Measurements from ENCODE around the gene PBX1. TPM values are rescaled to one million over a fixed set of nuclear protein-coding genes. Genes with fewer than 3 reads are reported as not detected.
"Not testable (repeated sequence)": the region's sequence is repeated elsewhere in the genome, so short reads cannot be mapped to it uniquely, and the experiment has no call there.

PBX1 gene
- total RNA-seq, 1 experiment from 2014 or later: 9.8 TPM

DNA sequence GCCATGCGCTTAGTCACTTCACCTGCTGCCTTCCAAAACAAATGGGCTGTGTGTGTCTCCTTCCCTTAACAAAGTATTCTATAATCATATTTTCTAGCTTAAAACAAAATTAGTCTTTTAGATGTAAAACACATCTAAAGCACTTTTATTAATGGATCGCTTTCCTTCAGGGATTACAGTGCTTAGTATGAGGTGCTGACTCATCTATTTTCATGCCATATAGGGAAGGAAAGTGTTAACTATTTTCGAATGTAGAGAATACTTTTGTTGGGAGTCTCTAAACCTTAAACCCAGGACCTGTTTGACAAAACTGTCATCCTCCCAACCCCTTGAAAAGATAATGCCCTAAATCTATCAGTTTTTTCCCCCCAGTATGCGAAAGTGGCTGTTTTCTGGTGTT is 90.2 kb downstream of the PBX1 start:
- no peaks in the 10 kb centered on the region for H3F3A ChIP-seq (ENCODE audit: low read length, unreplicated experiment)
- no peaks in the 10 kb centered on the region for H3K27me3 ChIP-seq (ENCODE audit: low read length)
- TF ChIP-seq, protein P1, sequence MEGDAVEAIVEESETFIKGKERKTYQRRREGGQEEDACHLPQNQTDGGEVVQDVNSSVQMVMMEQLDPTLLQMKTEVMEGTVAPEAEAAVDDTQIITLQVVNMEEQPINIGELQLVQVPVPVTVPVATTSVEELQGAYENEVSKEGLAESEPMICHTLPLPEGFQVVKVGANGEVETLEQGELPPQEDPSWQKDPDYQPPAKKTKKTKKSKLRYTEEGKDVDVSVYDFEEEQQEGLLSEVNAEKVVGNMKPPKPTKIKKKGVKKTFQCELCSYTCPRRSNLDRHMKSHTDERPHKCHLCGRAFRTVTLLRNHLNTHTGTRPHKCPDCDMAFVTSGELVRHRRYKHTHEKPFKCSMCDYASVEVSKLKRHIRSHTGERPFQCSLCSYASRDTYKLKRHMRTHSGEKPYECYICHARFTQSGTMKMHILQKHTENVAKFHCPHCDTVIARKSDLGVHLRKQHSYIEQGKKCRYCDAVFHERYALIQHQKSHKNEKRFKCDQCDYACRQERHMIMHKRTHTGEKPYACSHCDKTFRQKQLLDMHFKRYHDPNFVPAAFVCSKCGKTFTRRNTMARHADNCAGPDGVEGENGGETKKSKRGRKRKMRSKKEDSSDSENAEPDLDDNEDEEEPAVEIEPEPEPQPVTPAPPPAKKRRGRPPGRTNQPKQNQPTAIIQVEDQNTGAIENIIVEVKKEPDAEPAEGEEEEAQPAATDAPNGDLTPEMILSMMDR (conservative IDR thresholded peaks at IDR 0.05; ENCODE audit: low read depth, low read length): no peak
- TF ChIP-seq EZH2phosphoT487 (IDR thresholded peaks at IDR 0.05; ENCODE audit: borderline replicate concordance, low read length) (no peak), EZH2 (IDR thresholded peaks at IDR 0.05; ENCODE audit: low read length, unreplicated experiment) (no peak)
- CTCF ChIA-PET: no interaction called here
- H3K36me3 ChIP-seq (ENCODE audit: low read depth, low read length): no peaks in the 10 kb centered on the region
- H3K27ac ChIP-seq (ENCODE audit: low read length): no peak overlapping the region
- DNase-seq: no peak
- no peaks in the 10 kb centered on the region for H4K20me1 ChIP-seq (ENCODE audit: low read length)
- H3K4me1 ChIP-seq (ENCODE audit: insufficient read depth, low read length): peaks cover 25% of the 10 kb centered on the region
- H3K4me2 ChIP-seq (ENCODE audit: low read length): peak overlapping the region; percentile 18
- no peaks in the 10 kb centered on the region for H3K9me2 ChIP-seq (replicated peaks; ENCODE audit: low read length)
- no peak overlapping the region for H3K4me3 ChIP-seq (ENCODE audit: low read length)
- H2AFZ ChIP-seq (ENCODE audit: low read length): no peak overlapping the region
- BruUV-seq (replicated peaks): no TSS peak
- ATAC-seq: no peak
- POLR2A ChIA-PET (ENCODE audit: unreplicated experiment): no interaction called here
- no peaks in the 10 kb centered on the region for H3K79me2 ChIP-seq (ENCODE audit: low read length)
- no peaks in the 10 kb centered on the region for H3K9me3 ChIP-seq (ENCODE audit: low read length)
- intact Hi-C loops (cut with micrococcal nuclease): loop anchor here (5.0 kb wide), 1 partner anchor 58 kb away; no protein-coding TSS in a partner anchor
- H3K9ac ChIP-seq (ENCODE audit: low read length): no peak overlapping the region

DNA sequence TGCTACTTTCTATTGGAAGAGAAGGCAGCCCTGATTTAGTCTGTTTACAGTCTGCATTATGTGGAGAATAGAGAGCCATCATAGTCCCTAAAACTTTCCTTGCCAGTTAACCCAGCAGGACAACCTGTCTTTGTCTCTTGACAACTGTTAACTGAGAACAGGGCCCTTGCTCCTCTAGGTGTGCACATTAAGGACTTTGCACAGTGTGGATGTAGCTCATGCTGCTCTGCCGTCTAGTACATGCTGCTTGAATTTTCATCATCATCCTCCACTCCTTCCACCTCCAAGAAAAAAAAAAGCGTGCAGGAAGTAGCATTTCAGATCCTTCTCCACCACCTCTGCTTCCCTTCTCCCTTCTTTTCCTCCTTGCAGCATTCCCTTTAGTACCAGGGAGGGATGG is 91.5 kb downstream of the PBX1 start:
- ChIA-PET CTCF (no interaction called here), POLR2A (ENCODE audit: unreplicated experiment) (interaction anchor here (0.6 kb wide), 1 partner anchor 230 kb away, joined by 3 read pairs; no protein-coding TSS in a partner anchor)
- Histone ChIP-seq H3K27me3 (ENCODE audit: low read length) (no peaks in the 10 kb centered on the region), H3F3A (ENCODE audit: low read length, unreplicated experiment) (no peaks in the 10 kb centered on the region), H3K79me2 (ENCODE audit: low read length) (no peaks in the 10 kb centered on the region), H3K9ac (ENCODE audit: low read length) (no peak overlapping the region), H3K4me1 (ENCODE audit: insufficient read depth, low read length) (peaks cover 14% of the 10 kb centered on the region), H3K36me3 (ENCODE audit: low read depth, low read length) (no peaks in the 10 kb centered on the region), H4K20me1 (ENCODE audit: low read length) (no peaks in the 10 kb centered on the region), H3K9me3 (ENCODE audit: low read length) (no peaks in the 10 kb centered on the region), H3K4me2 (ENCODE audit: low read length) (no peak overlapping the region), H2AFZ (ENCODE audit: low read length) (no peak overlapping the region), H3K9me2 (replicated peaks; ENCODE audit: low read length) (no peaks in the 10 kb centered on the region), H3K27ac (ENCODE audit: low read length) (no peak overlapping the region), H3K4me3 (ENCODE audit: low read length) (no peak overlapping the region)
- no TSS peak for BruUV-seq (replicated peaks)
- no peak for DNase-seq
- TF ChIP-seq EZH2phosphoT487 (IDR thresholded peaks at IDR 0.05; ENCODE audit: borderline replicate concordance, low read length) (no peak), EZH2 (IDR thresholded peaks at IDR 0.05; ENCODE audit: low read length, unreplicated experiment) (no peak)
- TF ChIP-seq, protein P1 (conservative IDR thresholded peaks at IDR 0.05; ENCODE audit: low read depth, low read length): no peak
- intact Hi-C loops (cut with micrococcal nuclease): no loop called here
- no peak for ATAC-seq

DNA sequence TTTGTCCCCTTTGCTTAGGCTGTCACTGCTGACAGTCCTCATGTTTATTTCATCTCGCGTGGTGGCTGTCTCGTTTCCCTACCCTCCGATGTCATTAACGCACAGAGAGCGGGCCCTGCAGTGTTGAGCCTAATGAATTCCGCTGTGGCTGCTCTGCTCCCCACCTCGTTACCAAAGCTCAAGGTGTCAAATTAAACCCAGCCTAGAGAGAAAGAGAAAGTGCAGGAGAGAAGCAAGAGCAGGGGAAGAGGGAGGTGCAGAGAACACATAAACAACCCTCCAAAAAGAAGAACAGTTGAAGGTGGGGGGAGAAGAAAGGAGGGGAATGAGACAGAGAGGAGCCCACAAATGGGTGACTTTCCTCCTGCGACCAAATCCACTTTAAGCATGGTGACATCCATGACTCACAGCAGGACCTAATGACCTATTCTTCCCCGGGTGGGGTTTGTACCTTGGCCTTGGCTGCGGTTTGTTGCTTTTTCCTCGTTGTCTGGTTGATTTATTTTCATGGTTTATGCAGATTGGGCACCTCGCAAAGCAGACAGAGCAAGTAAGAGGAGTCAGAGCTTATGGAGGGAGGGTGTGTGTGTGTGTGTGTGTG is 92.5 kb downstream of the PBX1 start:
- DNase-seq (no peak), ATAC-seq (no peak)
- Histone ChIP-seq H3K4me2 (ENCODE audit: low read length) (no peak overlapping the region), H3K27me3 (ENCODE audit: low read length) (no peaks in the 10 kb centered on the region), H4K20me1 (ENCODE audit: low read length) (no peaks in the 10 kb centered on the region), H3K79me2 (ENCODE audit: low read length) (no peaks in the 10 kb centered on the region), H3F3A (ENCODE audit: low read length, unreplicated experiment) (peaks cover 3% of the 10 kb centered on the region), H3K9me3 (ENCODE audit: low read length) (no peaks in the 10 kb centered on the region), H3K9ac (ENCODE audit: low read length) (no peak overlapping the region), H3K4me1 (ENCODE audit: insufficient read depth, low read length) (peaks cover 19% of the 10 kb centered on the region), H3K36me3 (ENCODE audit: low read depth, low read length) (no peaks in the 10 kb centered on the region), H3K27ac (ENCODE audit: low read length) (no peak overlapping the region), H3K9me2 (replicated peaks; ENCODE audit: low read length) (no peaks in the 10 kb centered on the region), H3K4me3 (ENCODE audit: low read length) (no peak overlapping the region), H2AFZ (ENCODE audit: low read length) (no peak overlapping the region)
- ChIA-PET CTCF (interaction anchor here (0.8 kb wide), 1 partner anchor 14 kb away, joined by 3 read pairs; no protein-coding TSS in a partner anchor), POLR2A (ENCODE audit: unreplicated experiment) (interaction anchor here (0.7 kb wide), 2 partner anchors 10 to 418 kb away, joined by 3 to 6 read pairs; no protein-coding TSS in a partner anchor)
- BruUV-seq (replicated peaks): no TSS peak
- no peak for TF ChIP-seq EZH2phosphoT487 (IDR thresholded peaks at IDR 0.05; ENCODE audit: borderline replicate concordance, low read length)
- TF ChIP-seq, protein P1 (conservative IDR thresholded peaks at IDR 0.05; ENCODE audit: low read depth, low read length): no peak
- no peak for TF ChIP-seq EZH2 (IDR thresholded peaks at IDR 0.05; ENCODE audit: low read length, unreplicated experiment)
- intact Hi-C loops (cut with micrococcal nuclease): no loop called here

DNA sequence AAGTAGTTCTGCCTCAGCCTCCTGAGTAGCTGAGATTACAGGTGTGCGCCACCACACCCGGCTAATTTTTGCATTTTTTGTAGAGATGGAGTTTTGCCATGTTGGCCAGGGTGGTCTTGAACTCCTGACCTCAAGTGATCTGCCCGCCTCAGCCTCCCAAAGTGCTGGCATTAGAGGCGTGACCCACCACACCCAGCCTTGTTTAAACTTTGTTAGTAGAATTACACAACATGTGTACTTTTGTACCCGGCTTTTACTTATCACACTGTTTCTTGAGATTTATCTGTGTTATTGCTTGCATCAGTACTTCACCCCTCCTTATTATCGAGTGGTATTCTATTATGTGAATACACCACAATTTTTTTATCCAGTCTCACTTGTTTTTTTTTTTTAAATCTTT is 94.0 kb downstream of the PBX1 start:
- H3K27ac ChIP-seq (ENCODE audit: low read length); H4K20me1 ChIP-seq (ENCODE audit: low read length); BruUV-seq (replicated peaks); POLR2A ChIA-PET (ENCODE audit: unreplicated experiment); H3K36me3 ChIP-seq (ENCODE audit: low read depth, low read length); H3K9ac ChIP-seq (ENCODE audit: low read length); H3K9me2 ChIP-seq (replicated peaks; ENCODE audit: low read length); ATAC-seq; intact Hi-C loops (cut with micrococcal nuclease); H3K9me3 ChIP-seq (ENCODE audit: low read length); H3K79me2 ChIP-seq (ENCODE audit: low read length); H3K4me2 ChIP-seq (ENCODE audit: low read length); H3K4me3 ChIP-seq (ENCODE audit: low read length); H3F3A ChIP-seq (ENCODE audit: low read length, unreplicated experiment); DNase-seq; H3K27me3 ChIP-seq (ENCODE audit: low read length); H2AFZ ChIP-seq (ENCODE audit: low read length): not testable (repeated sequence)
- H3K4me1 ChIP-seq (ENCODE audit: insufficient read depth, low read length): peaks cover 20% of the 10 kb centered on the region
- CTCF ChIA-PET: interaction anchor here (0.6 kb wide), 1 partner anchor 28 kb away, joined by 3 read pairs; no protein-coding TSS in a partner anchor
